HG03095 (cell line): ENCODE results near the gene ARFGAP1.

ENCODE experiments used
- ATAC-seq: cut with Tn5 transposase; IDR thresholded peaks from one replicate; pipeline ENCODE4 v1.9.1; 2021; ENCODE audit warnings: moderate library complexity; ENCODE audit not compliant: unreplicated experiment

Gene ARFGAP1

GRCh38 chr20:63317601-63318291, 45.1 kb downstream of the ARFGAP1 start:
- ATAC-seq, result no peak

GRCh38 chr20:63318391-63319163, 46.0 kb downstream of the ARFGAP1 start:
- ATAC-seq, result no peak

DNA sequence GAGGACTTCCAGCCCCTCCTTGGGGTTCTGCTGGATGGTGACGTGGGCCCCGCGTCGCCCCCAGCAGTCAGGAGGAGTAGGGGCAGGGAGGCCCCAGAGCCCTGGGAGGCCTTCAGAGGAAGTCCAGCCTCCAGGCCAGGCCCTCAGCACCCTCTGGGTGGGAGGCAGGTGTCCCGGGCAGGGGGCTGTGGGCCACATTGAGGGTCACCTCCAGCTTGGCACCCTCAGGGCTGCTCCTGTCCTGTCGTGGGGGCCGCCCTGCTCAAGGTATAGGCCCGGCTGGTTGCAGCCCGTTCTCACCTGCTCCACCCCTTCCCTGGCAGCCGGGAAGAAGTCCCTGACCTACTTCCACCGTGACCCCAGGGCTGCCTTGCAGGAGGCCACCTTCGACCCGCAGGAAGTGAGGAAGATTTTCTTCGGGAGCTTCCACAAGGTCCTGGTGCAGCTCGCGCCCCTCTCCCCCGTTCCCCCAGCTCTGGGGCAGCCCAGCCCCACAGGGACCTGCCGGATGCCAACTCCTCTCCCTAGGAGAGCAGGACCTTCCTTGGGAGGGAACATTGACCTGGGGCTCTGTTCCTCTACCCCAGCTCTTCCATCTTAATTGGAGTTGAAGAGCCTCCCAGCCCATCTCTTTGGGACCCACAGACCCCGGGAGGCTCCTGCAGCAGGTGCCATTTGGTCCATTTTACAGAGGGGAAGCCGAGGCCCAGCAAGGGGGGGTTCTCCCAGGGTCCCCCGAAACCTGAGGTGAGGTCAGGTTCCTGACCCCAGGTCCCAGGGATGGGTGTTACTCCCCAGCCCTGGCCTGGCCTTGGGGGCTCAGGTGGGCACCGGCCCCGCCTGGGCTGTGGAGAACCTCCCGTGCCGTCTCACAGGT, 46.8 kb downstream of the ARFGAP1 start:
- no peak for ATAC-seq

- no peak for ATAC-seq
Measured at GRCh38 chr20:63320041-63320511, 47.5 kb downstream of the ARFGAP1 start.

- no peak for ATAC-seq
Measured at GRCh38 chr20:63320616-63321147, 48.1 kb downstream of the ARFGAP1 start.

DNA sequence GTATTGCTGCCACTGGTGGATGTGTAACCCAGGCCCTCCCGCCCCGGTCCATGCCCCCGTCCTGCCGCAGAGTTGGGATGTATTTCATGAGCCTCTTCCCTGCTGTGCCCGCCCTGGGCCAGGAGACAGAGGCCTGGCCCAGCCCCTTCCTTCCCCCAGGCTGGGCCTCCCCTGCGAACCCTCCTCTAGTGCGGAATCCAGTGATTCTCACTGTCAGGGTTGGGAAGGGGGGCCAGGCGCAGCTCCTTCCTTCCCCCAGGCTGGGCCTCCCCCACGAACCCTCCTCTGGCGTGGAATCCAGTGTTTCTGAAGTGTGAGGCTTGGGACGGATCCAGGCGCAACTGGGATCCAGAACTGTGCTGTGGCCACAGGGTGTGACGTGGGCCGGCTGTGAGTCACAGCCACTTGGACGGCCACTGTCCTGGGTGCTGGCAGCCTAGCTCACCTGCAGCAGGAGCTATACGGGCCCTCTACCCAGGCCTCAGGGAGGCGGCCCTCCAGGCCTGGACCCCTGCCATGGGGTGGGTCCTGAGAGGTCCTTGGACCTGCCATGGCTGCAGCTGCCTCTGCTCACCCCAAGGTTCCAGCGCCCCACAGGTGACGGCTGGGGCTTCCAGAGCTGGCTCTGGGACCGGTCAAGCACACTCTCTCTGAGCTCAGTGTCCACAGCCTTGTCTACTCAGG, 48.7 kb downstream of the ARFGAP1 start:
- ATAC-seq, result no peak

GRCh38 chr20:63322146-63322932, 49.7 kb downstream of the ARFGAP1 start:
- ATAC-seq, result no peak

- no peak for ATAC-seq
Measured at GRCh38 chr20:63322933-63323273, 50.3 kb downstream of the ARFGAP1 start.

GRCh38 chr20:63323357-63323981, 50.9 kb downstream of the ARFGAP1 start:
- no peak for ATAC-seq

- ATAC-seq, result no peak
Measured at GRCh38 chr20:63325021-63325471, 52.4 kb downstream of the ARFGAP1 start.

DNA sequence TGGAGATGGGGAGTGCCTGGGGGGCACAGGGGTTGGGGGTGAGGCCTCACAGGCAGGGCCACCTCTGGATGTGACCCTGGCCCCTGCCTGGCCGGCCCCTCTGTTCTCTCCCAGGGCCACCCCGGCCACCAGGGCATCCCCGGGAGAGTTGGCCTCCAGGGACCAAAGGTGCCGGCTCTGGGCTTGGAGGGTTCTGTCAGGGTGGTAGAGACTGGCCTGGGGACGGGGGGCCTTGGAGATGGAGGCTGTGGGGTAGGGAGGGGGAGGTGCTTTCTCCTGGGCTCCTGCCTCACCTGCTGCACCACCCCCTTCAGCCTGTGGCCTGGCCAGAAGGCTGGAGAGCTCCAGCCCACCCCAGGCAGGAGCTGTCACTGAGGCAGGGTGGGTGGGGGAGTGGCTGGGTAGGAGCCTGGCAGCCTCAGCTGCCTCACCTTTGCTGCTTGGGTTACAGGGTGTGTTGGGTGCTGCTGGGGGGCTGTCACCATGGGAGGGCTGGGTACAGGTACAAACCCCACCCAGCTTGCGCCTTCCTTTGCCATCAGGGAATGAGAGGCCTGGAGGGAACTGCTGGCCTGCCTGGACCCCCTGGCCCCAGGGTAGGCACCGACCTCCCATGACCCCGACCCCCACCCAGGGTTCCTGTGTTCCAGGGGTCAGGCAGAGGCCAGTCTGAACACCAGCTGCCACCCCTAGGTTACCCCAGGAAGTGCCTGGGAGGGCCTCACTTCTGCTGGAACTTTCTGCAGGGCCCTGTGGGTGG, 53.1 kb downstream of the ARFGAP1 start:
- ATAC-seq, result no peak

DNA sequence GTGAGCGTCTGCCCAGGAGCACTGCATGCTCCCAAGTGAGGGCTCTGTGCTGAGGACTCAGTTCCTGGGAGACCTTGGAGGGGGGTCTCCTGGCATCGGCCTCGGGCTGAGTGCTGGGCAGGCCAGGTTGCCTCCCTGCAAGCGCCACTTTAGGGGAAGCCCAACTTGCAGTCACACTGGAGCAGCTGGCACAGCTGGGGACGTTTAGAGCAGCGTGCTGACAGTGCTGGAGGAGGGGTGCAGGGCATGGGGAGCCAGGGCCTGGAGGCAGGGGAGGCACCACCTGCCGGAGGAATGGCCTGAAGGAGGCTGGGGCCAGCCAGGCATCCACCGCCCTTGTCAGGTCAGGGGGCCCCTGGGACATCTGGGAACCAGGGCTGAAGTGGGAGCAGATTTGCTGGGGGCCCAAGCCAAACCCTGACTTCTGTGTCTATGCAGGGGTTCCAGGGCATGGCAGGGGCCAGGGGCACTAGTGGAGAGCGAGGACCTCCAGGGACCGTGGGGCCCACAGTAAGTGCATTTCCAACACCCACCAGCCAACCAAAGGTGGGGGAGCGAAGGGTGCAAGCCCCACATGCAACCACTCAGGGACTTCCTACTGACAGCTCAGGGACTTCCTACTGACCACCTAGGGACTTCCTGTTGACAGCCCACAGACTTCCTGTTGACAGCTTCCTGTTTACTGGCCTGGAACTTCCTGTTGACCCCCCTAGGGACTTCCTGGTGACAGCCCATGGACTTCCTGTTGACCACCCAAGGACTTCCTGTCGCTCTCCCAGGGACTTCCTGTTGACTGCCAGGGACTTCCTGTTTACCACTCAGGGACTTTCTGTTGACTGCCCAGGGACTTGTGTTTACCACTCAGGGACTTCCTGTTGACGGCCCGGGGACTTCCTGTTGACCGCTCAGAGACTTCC, 54.0 kb downstream of the ARFGAP1 start:
- ATAC-seq, result no peak

GRCh38 chr20:63327231-63327745, 54.7 kb downstream of the ARFGAP1 start:
- ATAC-seq, result no peak

DNA sequence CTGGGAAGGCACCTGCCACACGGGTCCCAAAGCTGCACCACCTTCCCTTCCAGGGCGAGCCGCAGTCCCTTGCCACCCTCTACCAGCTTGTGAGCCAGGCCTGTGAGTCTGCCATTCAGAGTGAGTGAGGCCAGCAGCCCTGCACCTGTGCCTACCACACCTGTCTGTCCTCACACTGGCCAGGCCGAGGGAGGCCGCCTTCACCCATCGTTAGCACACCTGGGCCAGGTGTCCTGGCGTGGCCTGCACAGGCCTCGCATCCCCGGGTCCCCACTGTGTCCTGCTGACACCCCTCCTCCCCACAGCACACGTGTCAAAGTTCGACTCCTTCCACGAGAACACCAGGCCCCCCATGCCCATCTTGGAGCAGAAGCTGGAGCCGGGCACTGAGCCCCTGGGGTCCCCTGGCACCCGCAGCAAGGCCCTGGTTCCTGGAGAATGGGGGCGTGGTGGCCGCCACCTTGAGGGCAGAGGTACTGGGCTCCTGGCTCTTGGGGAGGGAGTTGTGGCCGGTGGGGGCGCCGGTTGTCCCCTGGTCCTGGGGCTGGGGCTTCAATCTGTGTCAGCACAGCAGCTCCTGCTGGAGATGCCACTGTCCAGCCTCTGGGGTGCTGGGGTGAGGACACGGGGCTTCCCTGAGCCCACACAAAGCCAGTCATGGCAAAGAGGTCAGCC, 55.5 kb downstream of the ARFGAP1 start:
- ATAC-seq, result no peak

DNA sequence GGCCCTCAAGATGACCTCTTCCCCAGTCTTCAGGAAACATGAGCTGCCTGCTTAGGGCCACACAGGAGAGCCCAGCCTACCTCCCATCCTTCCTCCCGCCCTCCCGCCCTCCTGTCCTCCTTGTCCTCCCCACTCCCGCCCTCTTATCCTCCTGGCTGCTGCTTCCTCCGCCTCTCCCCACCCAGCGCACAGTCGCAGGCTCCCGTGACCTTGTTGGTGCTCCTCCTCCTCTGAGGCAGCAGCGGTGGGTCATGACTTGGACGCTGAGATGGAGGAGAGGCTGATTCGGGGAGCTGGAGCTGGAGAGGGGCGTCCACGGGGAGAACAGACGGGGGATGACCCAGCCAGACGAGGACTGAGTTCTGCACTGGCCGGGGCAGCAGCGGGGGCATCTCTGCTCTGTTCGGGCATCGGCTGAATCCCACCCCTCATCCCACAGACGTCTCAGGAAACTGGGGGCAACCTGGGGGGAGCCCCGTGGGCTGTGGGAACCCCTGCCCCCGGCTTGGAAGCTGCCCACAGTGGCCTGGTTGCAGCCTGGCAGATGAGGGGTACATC, 56.2 kb downstream of the ARFGAP1 start:
- no peak for ATAC-seq

GRCh38 chr20:63329331-63330083, 56.9 kb downstream of the ARFGAP1 start:
- ATAC-seq, result no peak
